ENCODE results near the gene NPW.

NPW gene

DNA sequence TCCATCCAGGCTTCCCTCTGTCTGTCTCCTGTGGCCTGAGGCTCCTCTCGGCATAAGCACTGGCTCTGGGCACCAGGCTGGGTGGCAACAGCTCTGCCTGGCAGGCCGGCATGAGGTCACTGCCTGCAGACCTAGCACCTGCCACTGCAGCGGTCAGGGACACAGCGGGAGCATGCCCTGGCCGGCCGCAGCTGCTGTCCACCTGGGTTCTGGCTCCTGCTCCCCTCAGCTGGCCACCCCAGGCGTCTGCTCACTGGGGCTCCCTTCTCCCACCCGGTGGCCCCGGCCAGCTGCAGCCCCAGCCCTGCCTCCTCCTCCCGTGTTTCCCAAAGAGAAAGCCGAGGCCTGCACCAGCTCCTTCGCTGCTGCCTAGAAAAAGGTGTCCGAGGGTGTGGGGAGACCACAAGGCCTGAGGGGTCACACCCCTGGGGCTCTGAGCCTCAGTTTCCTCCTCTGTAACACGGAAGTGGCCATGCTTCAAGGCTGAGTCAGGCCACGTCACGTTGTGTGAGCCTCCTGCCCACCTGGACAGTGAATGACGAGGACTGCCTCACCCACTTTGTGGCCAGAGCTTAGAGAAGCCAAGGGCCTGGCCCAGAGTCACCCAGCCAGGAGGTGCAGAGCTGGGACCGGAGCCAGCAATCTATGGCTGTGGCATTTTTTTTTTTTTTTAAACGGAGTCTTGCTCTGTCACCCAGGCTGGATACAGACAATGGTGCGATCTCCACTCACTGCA is 21.4 kb downstream of the NPW start (continued):
- TF ChIP-seq, protein P1, sequence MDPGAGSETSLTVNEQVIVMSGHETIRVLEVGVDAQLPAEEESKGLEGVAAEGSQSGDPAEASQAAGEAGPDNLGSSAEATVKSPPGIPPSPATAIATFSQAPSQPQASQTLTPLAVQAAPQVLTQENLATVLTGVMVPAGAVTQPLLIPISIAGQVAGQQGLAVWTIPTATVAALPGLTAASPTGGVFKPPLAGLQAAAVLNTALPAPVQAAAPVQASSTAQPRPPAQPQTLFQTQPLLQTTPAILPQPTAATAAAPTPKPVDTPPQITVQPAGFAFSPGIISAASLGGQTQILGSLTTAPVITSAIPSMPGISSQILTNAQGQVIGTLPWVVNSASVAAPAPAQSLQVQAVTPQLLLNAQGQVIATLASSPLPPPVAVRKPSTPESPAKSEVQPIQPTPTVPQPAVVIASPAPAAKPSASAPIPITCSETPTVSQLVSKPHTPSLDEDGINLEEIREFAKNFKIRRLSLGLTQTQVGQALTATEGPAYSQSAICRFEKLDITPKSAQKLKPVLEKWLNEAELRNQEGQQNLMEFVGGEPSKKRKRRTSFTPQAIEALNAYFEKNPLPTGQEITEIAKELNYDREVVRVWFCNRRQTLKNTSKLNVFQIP (CRISPR knock-in tag; IDR thresholded peaks at IDR 0.05; ENCODE audit: borderline replicate concordance, low read depth) = no peak
- no peak for TF ChIP-seq GLIS3 (CRISPR knock-in tag; IDR thresholded peaks at IDR 0.05)
- TF ChIP-seq TOX (CRISPR knock-in tag; IDR thresholded peaks at IDR 0.05; ENCODE audit: borderline replicate concordance) = no peak
- no peak for TF ChIP-seq CSDC2 (CRISPR knock-in tag; IDR thresholded peaks at IDR 0.05)
- TF ChIP-seq, protein P2, sequence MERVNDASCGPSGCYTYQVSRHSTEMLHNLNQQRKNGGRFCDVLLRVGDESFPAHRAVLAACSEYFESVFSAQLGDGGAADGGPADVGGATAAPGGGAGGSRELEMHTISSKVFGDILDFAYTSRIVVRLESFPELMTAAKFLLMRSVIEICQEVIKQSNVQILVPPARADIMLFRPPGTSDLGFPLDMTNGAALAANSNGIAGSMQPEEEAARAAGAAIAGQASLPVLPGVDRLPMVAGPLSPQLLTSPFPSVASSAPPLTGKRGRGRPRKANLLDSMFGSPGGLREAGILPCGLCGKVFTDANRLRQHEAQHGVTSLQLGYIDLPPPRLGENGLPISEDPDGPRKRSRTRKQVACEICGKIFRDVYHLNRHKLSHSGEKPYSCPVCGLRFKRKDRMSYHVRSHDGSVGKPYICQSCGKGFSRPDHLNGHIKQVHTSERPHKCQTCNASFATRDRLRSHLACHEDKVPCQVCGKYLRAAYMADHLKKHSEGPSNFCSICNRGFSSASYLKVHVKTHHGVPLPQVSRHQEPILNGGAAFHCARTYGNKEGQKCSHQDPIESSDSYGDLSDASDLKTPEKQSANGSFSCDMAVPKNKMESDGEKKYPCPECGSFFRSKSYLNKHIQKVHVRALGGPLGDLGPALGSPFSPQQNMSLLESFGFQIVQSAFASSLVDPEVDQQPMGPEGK (CRISPR knock-in tag; IDR thresholded peaks at IDR 0.05; ENCODE audit: borderline replicate concordance) = no peak
- no peak for TF ChIP-seq TCF4 (CRISPR knock-in tag; IDR thresholded peaks at IDR 0.05; ENCODE audit: borderline replicate concordance)
- no peak for TF ChIP-seq ZNF70 (CRISPR knock-in tag; IDR thresholded peaks at IDR 0.05)
- TF ChIP-seq ARNTL (CRISPR knock-in tag; IDR thresholded peaks at IDR 0.05; ENCODE audit: borderline replicate concordance, low read depth) = no peak
- TF ChIP-seq ISL1 (CRISPR knock-in tag; IDR thresholded peaks at IDR 0.05) = no peak
- no peak for TF ChIP-seq ZFP3 (CRISPR knock-in tag; IDR thresholded peaks at IDR 0.05)
- TF ChIP-seq OSR1 (CRISPR knock-in tag; IDR thresholded peaks at IDR 0.05) = no peak

DNA sequence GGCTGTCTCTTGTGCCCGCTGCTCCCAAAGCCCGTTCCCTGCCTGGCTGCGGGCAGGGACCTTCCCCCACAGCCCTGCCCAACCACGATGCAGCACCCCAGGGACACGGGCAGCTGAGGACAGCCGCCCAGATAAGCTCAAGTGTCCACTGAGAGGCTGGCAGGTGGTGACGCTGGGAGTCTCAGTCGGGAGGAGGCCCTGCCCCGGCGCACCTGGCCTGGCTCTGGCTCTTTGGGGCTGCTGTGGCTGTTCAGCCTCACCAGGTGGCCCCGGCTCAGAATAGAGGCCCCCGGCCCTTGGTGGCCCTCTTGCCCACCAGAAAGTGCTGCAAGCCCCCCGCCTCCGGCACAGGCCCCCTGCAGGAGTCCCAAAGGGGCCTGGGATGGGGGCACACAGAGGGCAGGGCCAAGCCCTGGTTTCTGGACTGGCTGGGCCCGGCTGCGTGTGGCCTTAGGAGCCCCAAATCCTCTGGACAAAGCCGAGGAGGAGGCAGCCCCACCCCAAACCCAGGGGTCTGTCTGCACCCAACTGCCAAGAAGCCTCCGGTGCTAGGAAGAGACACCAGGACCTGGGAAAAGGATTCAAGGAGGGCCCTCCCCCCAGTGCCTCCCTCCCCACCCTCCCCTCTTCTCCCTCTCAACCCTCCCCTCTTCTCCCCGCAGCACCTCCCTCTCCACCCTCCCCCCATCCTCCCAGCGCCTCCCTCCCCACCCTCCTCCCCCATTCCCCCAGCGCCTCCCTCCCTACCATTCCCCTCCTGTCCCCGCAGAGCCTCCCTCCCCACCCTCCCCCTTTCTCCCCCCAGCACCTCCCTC is 22.8 kb downstream of the NPW start:
- ATAC-seq = no peak
- no peak for TF ChIP-seq ZC3H10 (CRISPR knock-in tag; IDR thresholded peaks at IDR 0.05)
- TF ChIP-seq, protein P3, sequence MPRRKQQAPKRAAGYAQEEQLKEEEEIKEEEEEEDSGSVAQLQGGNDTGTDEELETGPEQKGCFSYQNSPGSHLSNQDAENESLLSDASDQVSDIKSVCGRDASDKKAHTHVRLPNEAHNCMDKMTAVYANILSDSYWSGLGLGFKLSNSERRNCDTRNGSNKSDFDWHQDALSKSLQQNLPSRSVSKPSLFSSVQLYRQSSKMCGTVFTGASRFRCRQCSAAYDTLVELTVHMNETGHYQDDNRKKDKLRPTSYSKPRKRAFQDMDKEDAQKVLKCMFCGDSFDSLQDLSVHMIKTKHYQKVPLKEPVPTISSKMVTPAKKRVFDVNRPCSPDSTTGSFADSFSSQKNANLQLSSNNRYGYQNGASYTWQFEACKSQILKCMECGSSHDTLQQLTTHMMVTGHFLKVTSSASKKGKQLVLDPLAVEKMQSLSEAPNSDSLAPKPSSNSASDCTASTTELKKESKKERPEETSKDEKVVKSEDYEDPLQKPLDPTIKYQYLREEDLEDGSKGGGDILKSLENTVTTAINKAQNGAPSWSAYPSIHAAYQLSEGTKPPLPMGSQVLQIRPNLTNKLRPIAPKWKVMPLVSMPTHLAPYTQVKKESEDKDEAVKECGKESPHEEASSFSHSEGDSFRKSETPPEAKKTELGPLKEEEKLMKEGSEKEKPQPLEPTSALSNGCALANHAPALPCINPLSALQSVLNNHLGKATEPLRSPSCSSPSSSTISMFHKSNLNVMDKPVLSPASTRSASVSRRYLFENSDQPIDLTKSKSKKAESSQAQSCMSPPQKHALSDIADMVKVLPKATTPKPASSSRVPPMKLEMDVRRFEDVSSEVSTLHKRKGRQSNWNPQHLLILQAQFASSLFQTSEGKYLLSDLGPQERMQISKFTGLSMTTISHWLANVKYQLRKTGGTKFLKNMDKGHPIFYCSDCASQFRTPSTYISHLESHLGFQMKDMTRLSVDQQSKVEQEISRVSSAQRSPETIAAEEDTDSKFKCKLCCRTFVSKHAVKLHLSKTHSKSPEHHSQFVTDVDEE (CRISPR knock-in tag; IDR thresholded peaks at IDR 0.05) = no peak
- TF ChIP-seq ZNF70 (CRISPR knock-in tag; IDR thresholded peaks at IDR 0.05) = no peak
- TF ChIP-seq TCF4 (CRISPR knock-in tag; IDR thresholded peaks at IDR 0.05; ENCODE audit: borderline replicate concordance) = no peak
- TF ChIP-seq ZNF8 (CRISPR knock-in tag; IDR thresholded peaks at IDR 0.05) = no peak
- no peak for TF ChIP-seq BACH2 (CRISPR knock-in tag; IDR thresholded peaks at IDR 0.05; ENCODE audit: borderline replicate concordance)
- TF ChIP-seq ZFP3 (CRISPR knock-in tag; IDR thresholded peaks at IDR 0.05) = no peak
- TF ChIP-seq ARNTL (CRISPR knock-in tag; IDR thresholded peaks at IDR 0.05; ENCODE audit: borderline replicate concordance, low read depth) = no peak
- no peak for TF ChIP-seq ESRRG (CRISPR knock-in tag; IDR thresholded peaks at IDR 0.05)
- TF ChIP-seq, protein P1 (CRISPR knock-in tag; IDR thresholded peaks at IDR 0.05; ENCODE audit: borderline replicate concordance, low read depth) = no peak
- no peak for TF ChIP-seq ZNF565 (CRISPR knock-in tag; conservative IDR thresholded peaks at IDR 0.05; ENCODE audit: low read depth)
- TF ChIP-seq, protein P4, sequence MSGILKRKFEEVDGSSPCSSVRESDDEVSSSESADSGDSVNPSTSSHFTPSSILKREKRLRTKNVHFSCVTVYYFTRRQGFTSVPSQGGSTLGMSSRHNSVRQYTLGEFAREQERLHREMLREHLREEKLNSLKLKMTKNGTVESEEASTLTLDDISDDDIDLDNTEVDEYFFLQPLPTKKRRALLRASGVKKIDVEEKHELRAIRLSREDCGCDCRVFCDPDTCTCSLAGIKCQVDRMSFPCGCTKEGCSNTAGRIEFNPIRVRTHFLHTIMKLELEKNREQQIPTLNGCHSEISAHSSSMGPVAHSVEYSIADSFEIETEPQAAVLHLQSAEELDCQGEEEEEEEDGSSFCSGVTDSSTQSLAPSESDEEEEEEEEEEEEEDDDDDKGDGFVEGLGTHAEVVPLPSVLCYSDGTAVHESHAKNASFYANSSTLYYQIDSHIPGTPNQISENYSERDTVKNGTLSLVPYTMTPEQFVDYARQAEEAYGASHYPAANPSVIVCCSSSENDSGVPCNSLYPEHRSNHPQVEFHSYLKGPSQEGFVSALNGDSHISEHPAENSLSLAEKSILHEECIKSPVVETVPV (CRISPR knock-in tag; IDR thresholded peaks at IDR 0.05) = no peak
- no peak for TF ChIP-seq OSR1 (CRISPR knock-in tag; IDR thresholded peaks at IDR 0.05)
- TF ChIP-seq TOX (CRISPR knock-in tag; IDR thresholded peaks at IDR 0.05; ENCODE audit: borderline replicate concordance) = no peak
- TF ChIP-seq CSDC2 (CRISPR knock-in tag; IDR thresholded peaks at IDR 0.05) = no peak
